ENCODE data around the gene HYOU1.

DNA sequence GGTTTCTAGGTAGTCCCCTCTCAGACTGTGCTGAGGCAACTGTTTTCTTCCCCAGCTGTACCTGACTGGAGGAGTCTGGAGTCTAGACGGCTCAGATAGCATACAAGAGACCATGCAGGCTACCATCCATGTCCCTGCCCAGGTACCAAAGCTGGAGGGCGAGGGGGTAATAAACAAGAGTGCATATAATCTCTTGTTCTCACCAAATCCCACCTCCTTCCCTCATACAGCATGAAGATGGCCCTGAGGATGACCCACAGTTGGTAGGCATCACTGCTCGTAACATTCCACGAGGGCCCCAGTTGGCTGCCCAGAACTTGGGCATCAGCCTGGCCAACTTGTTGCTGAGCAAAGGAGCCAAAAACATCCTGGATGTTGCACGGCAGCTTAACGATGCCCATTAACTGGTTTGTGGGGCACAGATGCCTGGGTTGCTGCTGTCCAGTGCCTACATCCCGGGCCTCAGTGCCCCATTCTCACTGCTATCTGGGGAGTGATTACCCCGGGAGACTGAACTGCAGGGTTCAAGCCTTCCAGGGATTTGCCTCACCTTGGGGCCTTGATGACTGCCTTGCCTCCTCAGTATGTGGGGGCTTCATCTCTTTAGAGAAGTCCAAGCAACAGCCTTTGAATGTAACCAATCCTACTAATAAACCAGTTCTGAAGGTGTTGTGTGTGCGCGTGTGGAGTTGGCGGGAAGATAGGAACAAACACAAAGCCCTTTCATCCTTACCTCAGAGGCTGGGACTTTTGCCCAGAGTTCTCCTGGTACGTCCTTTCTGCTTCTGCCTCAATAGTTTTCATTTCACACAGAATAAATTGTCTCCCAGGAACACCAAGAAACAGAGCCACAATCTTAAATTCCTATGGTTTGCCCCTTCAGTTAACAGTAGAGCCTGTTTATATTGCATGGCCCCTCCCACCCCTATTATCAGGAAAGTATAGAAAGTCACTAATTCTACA is 36.2 kb upstream of the HYOU1 start:
- TF ChIP-seq CTCF (IDR thresholded peaks at IDR 0.05; ENCODE audit: control extremely low read depth in 1 of 3, insufficient read depth in 1 of 3, low read depth in 1 of 3, low read length in 3 of 3): no peak
- no peak for TF ChIP-seq ATF3 (IDR thresholded peaks at IDR 0.05; ENCODE audit: insufficient read depth, low read depth, low read length)
- no peak for TF ChIP-seq EZH2 (IDR thresholded peaks at IDR 0.05; ENCODE audit: low read depth, low read length, severe bottlenecking)
- no peak for TF ChIP-seq SIN3A (conservative IDR thresholded peaks at IDR 0.05 in 1 of 2, IDR thresholded peaks at IDR 0.05 in 1 of 2; ENCODE audit: low read depth in 1 of 2, low read length in 2 of 2)
- TF ChIP-seq TEAD4 (IDR thresholded peaks at IDR 0.05; ENCODE audit: low read depth, low read length): no peak
- TF ChIP-seq GTF2F1 (IDR thresholded peaks at IDR 0.05; ENCODE audit: borderline replicate concordance, low read depth, low read length): no peak
- no peak for TF ChIP-seq RAD21 (IDR thresholded peaks at IDR 0.05 in 1 of 2, conservative IDR thresholded peaks at IDR 0.05 in 1 of 2; ENCODE audit: low read depth in 2 of 2, low read length in 2 of 2)
- no peak for TF ChIP-seq SUZ12 (IDR thresholded peaks at IDR 0.05; ENCODE audit: low read length)
- no peak for TF ChIP-seq CEBPB (IDR thresholded peaks at IDR 0.05; ENCODE audit: low read depth, low read length)
- no peak for TF ChIP-seq TCF12 (IDR thresholded peaks at IDR 0.05; ENCODE audit: low read depth, low read length)
- TF ChIP-seq TAF1 (IDR thresholded peaks at IDR 0.05; ENCODE audit: low read depth, low read length): no peak
- TF ChIP-seq JUN (IDR thresholded peaks at IDR 0.05; ENCODE audit: low read depth, low read length): no peak

All from H1 (cell line).